Subcutaneous adipose tissue (tissue), 4 donors: ENCODE results near the gene SLC25A33. TPM values are rescaled to one million over a fixed set of nuclear protein-coding genes. Genes with fewer than 3 reads are reported as not detected.

Source experiments
- CTCF ChIP-seq: fragments of 450-650 bp; IDR thresholded peaks from one replicate; pipeline ENCODE4 v1.5.1; 2016; ENCODE audit warnings: low read depth, mild to moderate bottlenecking, control low read depth, antibody characterized with exemption, moderate library complexity
- total RNA-seq, 4 donors: library from RNA; depleted of rRNA; stranded (reverse); fragments of >200 nt; gene quantifications; one replicate each; pipeline ENCODE4 v1.1.0, GENCODE V29; 2016

The SLC25A33 gene
- total RNA-seq, 4 donors from 2014 or later = 8.5 to 28.8 (median 12.9) TPM

GRCh38 chr1:9634582-9634981 lies 95.3 kb downstream of the SLC25A33 start:
- TF ChIP-seq CTCF = no peak

Other genes starting within 250 kb of the SLC25A33 start
- gene SPSB1, start 246.6 kb upstream of the SLC25A33 start, total RNA-seq = 10 to 100 TPM; 39.8 to 87.8 (median 53.6) TPM
- 1 to 10 TPM; 3.5 to 6.6 (median 4.1) TPM for gene TMEM201, start 49.4 kb downstream of the SLC25A33 start, total RNA-seq
- gene PIK3CD, start 112.3 kb downstream of the SLC25A33 start, total RNA-seq = 10 to 100 TPM in 2 of 4 donors, 1 to 10 TPM in 2; 4.7 to 13.9 (median 10.3) TPM